NCI-H510A treated with DMSO at 0.1 percent for 48 hours (cell line): Measurements from ENCODE around the gene QSOX2.

Experiments
- DNase-seq: peaks from one replicate; lab custom pipeline; 2025; lab: John Stamatoyannopoulos, UW

Gene QSOX2

DNA sequence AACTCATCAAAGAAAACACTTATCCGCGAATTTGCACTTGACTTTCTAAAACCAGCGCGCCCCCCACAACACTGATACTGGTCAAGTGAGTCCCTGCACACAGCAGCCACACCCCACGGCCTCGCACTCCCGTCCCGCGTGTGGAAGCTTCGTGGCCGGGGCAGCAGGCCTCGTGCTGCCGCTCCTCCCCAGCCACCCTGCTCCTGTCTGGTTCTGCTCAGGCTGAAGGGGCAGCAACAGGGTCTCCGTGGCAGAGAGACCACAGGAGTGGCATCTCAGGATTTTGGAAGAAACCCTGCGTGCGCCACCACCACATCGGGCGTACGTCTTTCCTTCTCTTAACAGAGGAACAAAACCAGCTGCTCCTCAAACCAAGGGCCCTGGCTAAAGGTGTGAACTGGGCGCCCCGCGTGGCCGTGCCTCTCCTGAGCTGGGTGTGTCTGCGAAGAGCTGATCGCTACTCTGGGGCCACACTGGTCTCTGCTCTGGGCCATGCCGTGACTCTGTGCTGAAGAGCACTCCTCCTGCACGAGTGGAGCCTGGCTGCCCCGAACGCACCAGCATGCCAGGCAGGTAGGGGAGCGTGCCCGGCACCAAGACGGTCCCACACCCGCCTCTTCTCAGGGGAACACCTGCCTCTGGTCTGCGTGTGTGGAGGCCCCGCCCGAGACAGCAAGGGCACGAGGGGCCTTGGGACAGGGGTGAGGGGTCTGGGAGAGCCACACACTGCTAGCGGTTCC lies 23.3 kb downstream of the QSOX2 start:
- DNase-seq: no peak

DNA sequence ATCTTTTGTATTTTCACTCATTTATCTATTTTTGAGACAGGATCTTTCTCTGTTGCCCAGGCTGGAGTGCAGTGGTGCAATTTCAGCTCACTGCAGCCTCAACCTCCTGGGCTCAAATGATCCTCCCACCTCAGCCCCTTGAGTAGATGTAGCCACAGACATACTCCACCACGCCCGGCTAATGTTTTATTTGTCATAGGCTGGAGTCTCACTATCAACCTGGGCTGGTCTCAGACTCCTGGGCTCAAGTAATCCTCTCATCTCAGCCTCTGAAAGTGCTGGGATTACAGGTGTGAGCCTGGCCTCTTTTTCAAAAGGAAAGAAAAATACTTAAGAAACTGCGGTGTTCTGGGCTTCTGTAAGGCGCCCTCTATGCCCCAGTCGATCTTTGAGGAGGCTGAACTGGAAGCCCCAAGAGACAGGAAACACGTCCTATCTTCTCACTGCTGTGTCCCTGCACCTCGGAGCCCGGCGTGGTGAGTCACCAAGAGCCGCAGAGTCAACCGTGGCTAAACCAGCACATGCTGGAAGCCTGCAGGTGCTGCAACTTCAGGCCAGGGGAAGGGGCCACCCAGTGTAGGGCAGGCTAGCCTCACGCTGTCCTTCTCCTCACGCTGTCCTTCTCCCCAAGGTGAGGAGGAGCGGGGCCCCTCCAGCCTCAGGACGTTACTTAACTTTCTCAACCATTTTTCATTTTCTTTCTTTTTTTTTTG lies 25.4 kb downstream of the QSOX2 start:
- DNase-seq: no peak

DNA sequence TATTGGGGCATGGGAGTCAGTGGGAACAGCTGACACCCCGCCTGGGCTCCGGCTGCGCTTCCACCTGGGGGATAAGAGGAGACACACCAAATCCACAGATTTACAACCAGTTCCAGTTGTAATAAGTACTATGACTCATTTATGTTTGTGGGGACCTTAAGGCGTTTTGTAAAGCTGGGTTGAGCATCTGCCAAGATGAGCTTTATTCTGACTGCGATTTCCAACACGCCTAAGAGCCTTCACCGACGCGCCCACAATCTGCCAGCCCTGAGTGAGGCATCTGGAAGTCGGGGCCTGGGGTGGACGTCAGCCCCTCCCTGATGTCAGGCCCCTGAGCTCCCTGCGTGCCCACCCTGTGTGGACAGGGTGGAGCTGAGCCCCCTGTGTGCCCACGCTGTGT lies 26.3 kb downstream of the QSOX2 start:
- DNase-seq: no peak

DNA sequence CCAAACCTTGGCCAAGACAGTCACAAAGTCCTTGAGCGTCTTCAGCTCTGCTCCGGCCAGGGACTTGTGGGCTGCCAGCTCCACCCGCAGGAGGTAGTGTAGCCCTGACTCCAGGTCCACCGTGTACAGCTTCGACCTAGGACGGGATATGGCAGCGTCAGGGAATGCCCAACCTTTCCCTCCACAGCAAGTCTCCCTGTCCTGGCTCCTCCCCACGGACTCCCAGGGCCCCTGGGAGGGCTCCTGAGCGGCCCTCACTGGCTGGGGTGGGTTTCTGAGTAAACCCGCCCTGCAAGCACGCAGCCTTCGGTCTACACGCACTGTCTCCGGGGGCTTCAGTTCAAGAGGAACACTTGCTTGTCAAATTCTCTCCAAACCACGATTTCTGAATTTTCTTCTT lies 26.9 kb downstream of the QSOX2 start:
- no peak for DNase-seq

DNA sequence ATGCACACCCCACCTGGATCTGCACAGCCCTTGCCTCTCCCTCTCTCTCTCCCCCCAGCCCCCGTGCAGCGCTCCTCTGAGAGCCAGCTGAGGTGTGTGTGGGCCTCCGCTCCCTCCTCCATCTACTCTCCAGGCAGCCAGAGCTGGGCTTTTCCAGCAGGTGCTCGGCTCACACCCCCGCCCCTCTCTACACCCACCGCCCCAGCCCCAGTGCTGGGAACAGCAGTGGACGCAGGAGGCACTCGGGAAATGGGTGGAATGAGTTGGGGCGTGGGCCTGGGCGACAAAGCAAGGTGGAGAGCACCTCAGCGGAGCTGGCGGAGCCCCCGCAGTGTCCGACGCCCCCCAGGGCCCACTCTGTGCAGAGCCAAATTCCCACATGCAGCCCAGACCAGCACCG lies 27.3 kb downstream of the QSOX2 start:
- DNase-seq: no peak

DNA sequence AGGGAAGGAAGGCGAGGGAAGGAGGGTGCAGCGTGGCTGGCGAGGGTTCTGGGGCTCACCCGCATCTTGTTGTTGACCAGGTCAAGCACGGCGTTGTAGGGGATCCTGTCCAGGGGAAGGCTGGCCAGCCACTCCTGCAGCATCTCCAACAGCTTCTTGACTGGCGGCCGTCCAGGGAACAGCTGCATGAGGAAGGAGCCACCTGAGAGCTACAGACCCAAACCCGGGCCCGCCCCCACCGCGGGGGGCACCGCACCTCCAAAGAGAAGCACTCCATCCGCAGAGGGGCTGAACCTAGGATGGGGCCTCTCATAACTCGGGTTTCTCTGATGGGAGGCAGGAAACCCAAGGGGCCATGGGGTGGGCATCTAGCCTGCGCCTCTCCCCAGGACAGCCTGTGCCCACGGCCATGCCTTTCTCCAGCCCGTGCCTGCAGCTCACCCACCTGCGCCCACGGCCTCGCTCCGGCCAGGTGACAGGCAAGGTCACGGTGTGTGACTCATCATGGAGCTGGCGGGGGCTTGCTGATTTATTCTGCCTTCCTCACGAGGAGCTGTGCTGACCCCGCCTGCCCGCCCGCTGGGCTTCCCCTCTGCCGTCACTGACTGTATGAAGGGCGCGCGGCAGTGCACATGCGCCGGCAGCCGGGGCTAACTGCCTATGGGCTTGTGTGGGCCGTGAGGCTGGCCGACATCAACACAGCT lies 28.9 kb downstream of the QSOX2 start:
- no peak for DNase-seq

DNA sequence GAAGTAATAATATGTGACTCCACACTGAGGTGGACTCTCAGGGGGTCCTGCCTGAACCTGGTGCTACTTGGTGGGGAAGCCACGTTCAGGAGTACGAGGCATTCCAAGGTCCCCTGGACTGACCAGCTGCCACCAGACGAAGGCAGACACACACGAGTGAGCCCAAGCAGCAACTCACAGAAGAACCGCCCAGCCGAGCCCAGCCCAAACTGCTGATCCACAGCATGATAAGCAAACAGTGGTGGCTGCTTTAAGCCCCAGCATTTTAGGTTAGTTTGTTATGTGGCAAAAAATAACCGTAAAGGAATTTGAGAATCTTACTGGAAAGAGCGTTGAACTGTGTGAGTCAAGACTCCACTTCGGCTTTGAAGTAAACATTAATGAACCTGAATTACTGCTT lies 31.9 kb downstream of the QSOX2 start:
- no peak for DNase-seq

DNA sequence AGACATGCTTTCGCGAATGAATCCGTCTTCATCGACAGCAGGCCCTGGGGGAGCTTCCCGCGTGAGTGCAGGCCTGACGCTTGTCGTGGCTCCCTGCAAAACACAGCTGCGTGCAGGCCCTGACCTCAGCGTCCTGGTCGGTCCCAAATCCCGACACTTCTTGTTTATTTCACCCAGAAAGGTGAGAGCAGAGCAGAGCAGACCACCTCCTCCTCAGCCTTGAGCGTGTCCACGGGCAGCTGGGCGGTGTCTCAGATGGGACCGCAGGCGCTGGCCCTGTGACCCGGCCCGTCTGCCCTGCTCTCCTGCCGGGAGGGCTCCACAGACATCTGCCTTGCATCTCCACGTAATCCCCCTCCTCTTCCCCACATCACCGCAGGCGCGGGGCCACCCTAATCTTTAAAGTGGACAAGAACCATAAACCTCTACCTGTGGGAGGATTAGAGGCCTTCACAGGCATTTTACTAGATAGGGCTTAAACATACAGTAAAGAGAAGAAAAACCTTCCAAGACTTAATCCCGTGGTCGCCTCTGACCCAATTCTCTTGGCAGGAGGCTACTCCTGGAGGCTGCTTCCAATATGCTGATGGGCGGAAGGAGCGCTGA lies 33.2 kb downstream of the QSOX2 start:
- DNase-seq: no peak

DNA sequence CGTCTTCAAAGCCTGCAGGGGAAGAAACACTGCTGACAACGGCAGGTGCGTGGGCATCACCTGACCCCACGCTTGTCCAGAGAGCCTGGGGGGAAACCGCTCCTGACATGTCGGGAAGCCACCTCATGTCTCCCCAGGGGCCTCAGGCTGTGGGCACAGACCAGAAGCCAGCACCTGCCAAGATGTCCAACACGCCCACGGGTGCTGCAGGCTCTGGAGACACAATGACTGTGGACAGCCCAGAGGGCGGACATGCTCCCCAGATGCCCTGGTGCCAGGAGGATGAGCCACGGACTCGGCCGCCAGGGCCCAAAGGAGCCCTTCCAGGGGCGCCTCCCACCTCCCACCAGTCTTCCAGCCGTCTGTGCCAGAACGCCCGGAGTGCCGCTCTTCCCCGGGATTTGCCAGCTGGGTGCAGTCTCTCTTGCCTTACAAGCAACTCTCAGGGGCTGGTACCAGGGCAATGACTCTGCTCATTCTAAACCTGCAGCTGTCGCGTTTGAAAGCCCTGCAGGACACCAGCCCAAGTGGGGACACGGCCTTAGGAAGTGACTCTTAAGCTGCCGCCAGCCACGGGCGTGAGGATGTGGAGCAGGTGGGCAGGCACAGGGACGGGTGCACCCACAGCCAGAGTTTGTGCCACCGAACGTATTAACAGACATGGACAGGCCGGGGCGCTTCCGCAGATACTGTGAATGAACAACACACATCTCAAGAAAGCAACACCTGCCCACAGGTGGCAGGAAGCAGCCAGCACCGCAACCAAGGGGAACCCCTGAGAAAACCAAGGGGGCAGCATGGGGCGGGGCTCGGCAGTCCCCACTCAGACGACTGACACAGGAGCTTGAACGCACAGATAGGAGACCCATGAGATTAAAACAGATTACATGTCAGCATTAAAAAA lies 33.9 kb downstream of the QSOX2 start:
- DNase-seq: no peak

DNA sequence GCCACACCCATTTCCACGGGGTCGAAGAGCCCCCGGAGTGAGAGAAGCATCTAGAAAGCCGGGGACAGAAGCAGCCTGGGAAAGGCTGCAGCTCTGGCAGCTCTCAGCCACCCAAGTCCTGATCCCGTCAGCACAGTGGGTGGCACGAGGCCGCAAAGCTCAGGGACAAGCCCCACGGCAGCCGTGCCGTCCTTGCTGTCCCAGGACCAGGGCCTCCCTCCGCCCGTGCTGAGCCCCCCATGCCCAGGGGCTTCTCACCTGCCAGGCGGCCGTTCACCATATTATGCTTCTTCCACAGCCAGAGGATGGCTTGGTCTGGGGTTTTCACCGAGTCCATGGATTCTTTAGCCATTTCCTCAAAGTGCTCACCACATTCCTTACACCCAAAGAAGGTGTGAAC lies 34.6 kb downstream of the QSOX2 start:
- DNase-seq: no peak

DNA sequence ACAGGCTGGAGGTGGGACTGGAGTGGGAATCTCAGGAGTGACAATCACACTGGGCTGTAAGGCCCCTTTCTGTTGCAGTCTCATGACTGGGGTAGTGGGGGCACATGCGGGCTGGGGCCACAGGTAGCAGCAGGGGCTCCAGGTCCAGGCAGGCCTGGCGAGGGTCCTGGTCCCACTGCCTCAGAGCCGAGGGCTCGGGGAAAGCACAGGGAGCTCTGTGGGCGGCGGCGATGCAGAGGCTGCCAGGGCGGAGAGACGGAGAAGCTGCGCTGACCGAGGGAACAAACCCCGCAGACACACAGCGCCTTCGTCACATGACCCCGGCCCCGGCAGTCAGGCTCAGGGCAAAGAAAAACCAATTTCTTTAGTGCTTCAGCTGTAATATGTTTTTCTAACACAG lies 35.3 kb downstream of the QSOX2 start:
- DNase-seq: no peak

DNA sequence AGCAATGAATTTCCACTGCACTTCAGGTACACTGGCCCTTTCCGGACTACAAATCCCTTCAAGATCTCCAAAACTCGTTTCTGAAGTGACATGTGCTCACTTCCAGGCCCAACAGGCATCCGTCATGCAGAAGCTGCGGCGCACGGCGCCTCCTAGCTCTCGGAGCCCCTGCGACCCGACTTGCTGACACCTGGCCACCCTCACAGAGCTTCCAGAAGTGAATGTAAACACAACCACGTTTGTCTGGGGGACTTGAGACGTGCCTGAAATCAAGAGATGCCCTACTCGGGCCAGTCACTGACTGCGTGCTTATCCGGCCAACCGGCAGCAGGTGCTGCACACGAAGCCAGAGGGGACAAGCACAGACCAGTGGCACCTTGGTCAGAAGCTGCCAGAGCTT lies 35.8 kb downstream of the QSOX2 start:
- no peak for DNase-seq

DNA sequence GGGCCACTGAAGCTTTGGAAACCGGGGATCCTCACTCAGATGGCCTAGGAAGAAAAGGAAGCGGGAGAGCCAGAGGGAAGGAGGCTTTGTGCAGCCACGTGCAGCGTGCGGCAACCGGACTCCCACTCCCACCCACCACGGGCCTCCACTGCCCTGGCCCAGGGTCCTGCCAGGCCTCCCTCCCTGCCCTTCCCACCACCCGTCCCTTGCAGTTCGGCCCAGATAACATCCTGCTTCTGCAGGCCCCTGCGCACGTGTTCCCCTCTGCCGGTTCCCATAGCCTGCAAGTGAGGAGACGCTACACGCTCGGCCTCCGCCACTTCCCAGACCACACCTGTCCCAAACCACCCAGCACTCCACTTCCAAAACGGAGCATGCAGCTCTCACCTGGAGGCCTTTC lies 36.4 kb downstream of the QSOX2 start:
- DNase-seq: no peak

DNA sequence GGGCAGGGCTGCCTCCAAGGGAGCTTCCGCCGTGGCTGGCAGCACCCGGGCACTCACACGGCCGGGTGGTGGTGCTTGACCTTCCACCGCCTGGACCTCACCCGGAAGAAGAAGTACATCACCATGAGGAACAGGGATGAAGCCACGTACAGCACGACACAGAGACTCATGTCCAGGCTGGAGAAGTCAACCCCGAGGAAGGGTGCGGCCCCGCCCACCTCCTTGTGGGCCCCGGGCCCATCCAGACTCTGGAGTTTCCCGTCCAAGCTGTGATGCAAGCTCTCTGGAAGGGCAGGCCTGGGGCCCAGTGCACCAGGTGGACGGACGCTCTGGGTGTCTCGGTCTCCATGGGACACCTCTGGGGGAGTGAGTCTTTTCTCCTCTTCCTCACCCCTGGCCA lies 36.9 kb downstream of the QSOX2 start:
- DNase-seq: no peak

DNA sequence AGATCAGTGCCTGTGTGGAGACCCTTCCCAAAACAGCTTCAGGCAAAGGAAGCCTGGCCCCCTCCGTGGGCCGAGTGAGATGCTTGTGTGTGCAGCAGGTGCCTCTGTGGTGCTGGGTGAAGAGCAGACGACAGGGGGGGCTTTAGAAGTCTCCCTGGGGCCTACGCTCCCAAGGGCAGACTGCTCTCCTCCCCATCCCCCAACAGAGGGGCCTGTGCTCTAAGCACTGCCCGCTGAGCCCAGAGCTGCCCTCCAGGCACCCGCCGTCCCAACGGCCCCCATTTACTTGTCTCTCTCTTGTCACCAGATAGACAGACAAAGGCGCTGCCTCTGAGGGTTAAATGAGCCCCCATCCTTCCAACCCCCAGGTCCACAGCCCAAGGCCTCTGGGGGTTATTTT lies 38.0 kb downstream of the QSOX2 start:
- no peak for DNase-seq

DNA sequence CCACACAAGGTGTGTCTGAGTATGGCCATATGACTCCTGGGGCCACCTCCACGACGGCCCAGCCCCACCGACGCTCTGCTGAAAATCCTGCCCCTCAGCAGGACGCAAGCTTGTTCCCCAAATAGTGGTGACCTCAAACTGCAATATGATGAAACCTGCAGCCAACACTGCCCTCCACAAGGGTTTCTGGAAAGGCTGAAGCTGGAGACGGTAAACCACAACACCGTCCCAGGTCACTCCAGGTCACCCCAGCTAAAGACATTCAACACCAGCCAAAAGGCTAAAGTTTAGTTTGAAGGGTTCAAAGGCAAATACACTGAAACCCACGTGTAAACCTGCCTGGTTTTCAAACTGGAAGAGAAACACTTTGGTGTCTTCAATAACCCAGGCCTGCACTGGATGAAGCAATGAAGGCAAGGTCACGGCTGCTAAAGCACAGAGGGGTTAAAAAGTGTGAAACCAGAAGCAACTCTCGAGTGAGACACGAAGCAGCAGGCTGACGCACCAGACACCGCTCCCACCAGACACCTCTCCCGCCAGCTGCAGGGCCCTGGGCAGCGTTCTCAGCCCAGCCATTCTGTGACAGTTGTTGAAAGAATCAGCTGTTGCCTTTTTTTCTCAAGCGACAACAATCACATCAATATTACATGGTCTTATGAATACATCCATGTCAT lies 38.9 kb downstream of the QSOX2 start:
- DNase-seq: no peak

DNA sequence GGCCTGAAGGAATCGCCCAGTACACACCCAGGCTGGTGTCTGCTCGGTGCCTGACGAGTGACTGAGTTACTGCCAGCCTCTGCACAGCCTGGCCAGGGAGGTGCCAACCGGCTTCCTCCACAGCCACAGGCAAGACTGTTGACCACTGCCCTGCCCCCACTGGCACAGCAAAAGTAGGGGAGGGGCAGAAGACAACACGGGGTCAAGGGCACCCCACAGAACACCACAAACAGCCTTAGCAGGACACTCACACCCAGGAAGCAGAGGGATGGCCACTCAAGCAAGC lies 40.0 kb downstream of the QSOX2 start:
- no peak for DNase-seq

DNA sequence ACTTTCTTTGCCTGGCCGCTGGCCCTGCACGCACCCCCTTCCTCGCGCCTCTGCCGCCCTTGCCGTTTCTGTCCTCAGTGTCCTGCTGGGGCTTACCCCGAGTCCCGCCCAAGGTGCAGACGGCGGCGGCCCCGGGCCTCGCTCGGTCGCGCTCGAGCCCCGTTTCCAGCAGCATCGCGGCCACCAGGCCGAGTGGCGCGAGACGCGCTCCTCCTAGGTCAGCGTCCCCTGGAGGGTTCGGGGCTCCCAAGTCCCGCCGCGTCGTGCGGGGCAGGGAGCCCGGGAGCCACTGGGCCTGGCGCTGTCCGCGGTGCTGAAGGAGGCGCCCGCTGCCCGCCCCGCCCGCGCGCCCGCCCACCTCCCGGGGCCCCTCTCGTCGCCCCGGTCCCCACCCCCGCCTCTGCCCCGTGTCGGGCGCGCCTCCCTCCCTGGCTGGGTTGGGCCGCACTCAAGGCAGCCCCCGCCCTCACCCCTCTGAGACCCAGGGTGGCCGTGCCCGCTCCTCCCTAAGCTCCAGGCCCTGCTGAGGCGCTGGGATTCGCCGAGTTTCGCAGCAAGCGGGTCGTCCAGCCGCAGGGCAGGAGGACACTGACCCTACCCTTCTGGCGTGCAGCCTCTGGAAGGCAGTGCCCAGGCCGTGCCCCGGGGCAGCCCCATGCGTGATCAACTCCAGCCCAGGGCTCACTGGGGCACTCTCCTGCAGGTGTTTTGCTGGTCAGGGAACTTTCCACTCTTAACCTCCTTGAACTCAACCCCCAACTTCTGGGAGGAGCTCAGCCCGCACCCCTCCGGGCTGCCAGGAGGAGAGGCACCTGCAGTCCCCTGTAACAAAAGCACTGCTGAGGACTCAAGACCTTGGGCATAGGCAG lies 40.5 kb downstream of the QSOX2 start, which contains the start of gene LHX3:
Gene LHX3, minus strand, starts transcription at position 291 of the 869 bp plus-strand sequence. Its CDS starts 116 bp downstream, at position 175.
- DNase-seq: no peak

DNA sequence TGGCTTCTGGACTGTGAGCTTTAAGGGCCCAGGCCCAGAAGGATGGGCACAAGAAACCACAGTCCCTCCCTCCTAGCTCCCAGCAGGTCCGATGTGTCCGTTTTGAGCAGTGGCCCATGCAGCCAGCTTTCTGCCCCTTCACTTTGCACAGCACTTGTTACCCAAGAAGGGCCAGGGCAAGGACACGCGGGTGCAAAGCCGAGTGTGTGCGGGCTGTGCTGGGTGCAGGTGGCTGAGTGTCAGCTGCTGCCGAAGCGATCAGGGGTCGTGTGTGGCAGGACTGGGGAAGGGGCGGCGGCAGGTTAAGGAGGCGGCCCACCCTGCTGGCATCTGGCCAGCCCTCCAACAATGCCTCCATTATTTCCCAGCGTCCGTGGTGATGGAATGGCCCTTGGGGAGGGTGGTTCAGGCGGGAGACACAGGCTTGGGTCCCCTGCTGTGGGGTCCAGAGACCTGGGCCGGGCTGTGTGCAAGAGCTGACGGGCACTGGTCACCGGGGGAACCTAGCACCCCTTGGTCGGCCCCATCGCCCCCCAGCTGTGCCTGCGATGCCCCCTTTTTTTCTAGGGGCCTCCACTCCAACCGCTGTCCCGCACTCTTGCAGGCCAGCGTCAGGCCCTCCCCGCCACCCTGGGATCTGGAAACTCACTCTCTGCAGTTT lies 41.3 kb downstream of the QSOX2 start:
- DNase-seq: no peak
